Mesenchymal stem cell (in vitro differentiated cells and primary cell): ENCODE measurements around the gene ARHGEF3.
A peak's percentile ranks its signal among the peaks of the same experiment; 100 is the strongest.

Experiments
- DNase-seq: peaks from one replicate; pipeline ENCODE4 v3.0.0-alpha.2; 2013
- H2AFZ ChIP-seq: one replicate; pipeline ENCODE4 v1.6.1; 2013; ENCODE audit warnings: low read depth, mild to moderate bottlenecking, control low read depth, inconsistent platforms, low read length, moderate library complexity
- H2AK5ac ChIP-seq: 2 replicates; pipeline ENCODE4 v1.6.1; 2013; ENCODE audit warnings: low read length, moderate library complexity, mild to moderate bottlenecking, inconsistent platforms; ENCODE audit not compliant: severe bottlenecking
- H2BK120ac ChIP-seq: one replicate; pipeline ENCODE4 v1.6.1; 2013; ENCODE audit warnings: low read depth, mild to moderate bottlenecking, inconsistent platforms, low read length, moderate library complexity
- H2BK12ac ChIP-seq, 2 experiments: one replicate each; pipeline ENCODE4 v1.6.1; 2013; ENCODE audit warnings: inconsistent platforms in 2 of 2, low read length in 2 of 2, mild to moderate bottlenecking in 2 of 2, moderate library complexity in 2 of 2, control low read depth in 1 of 2
- H2BK15ac ChIP-seq: one replicate; pipeline ENCODE4 v1.6.1; 2013; ENCODE audit warnings: mild to moderate bottlenecking, low read depth, inconsistent platforms; ENCODE audit not compliant: poor library complexity, severe bottlenecking
- H2BK5ac ChIP-seq: 2 replicates; pipeline ENCODE4 v1.6.1; 2013; ENCODE audit warnings: low read depth, mild to moderate bottlenecking, low read length, control low read depth, inconsistent platforms; ENCODE audit not compliant: poor library complexity, severe bottlenecking
- H3K14ac ChIP-seq, 2 experiments: one replicate each; pipeline ENCODE4 v1.6.1; 2013; ENCODE audit warnings: inconsistent platforms in 2 of 2, low read length in 2 of 2, control low read depth in 1 of 2, mild to moderate bottlenecking in 1 of 2, moderate library complexity in 1 of 2
- H3K18ac ChIP-seq, 2 experiments: one replicate each; pipeline ENCODE4 v1.6.1; 2013; ENCODE audit warnings: inconsistent platforms in 2 of 2, low read length in 2 of 2, control low read depth in 1 of 2, low read depth in 1 of 2, mild to moderate bottlenecking in 1 of 2
- H3K23ac ChIP-seq, 2 experiments: one replicate each; pipeline ENCODE4 v1.6.1; 2013; ENCODE audit warnings: inconsistent platforms in 2 of 2, low read length in 2 of 2, mild to moderate bottlenecking in 2 of 2, moderate library complexity in 2 of 2, control low read depth in 1 of 2
- H3K27ac ChIP-seq: 2 replicates; pipeline ENCODE4 v1.5.1; 2013; ENCODE audit warnings: mild to moderate bottlenecking, moderate library complexity, low read length, control low read depth, inconsistent platforms; ENCODE audit not compliant: poor library complexity, severe bottlenecking
- H3K27me3 ChIP-seq, 2 experiments: 2 replicates each; pipeline versions ENCODE4 v1.6.1 to v1.7.0; 2013; ENCODE audit warnings: low read length in 2 of 2, mild to moderate bottlenecking in 2 of 2, moderate library complexity in 2 of 2, control low read depth in 1 of 2, inconsistent platforms in 1 of 2; ENCODE audit not compliant: control insufficient read depth in 1 of 2, insufficient read depth in 1 of 2
- H3K36me3 ChIP-seq, 2 experiments: 2 replicates each; pipeline versions ENCODE4 v1.6.1 to v1.7.0; 2013; ENCODE audit warnings: low read length in 2 of 2, control low read depth in 1 of 2, inconsistent platforms in 1 of 2, low read depth in 1 of 2, mild to moderate bottlenecking in 1 of 2; ENCODE audit not compliant: insufficient read depth in 2 of 2, control insufficient read depth in 1 of 2
- H3K4ac ChIP-seq, 2 experiments: one replicate each; pipeline ENCODE4 v1.6.1; 2013; ENCODE audit warnings: inconsistent platforms in 2 of 2, low read length in 2 of 2, mild to moderate bottlenecking in 2 of 2, moderate library complexity in 2 of 2, control low read depth in 1 of 2, low read depth in 1 of 2
- H3K4me1 ChIP-seq: 2 replicates; pipeline ENCODE4 v1.6.1; 2013; ENCODE audit warnings: low read depth, low read length, control low read depth; ENCODE audit not compliant: control insufficient read depth, insufficient read depth
- H3K4me2 ChIP-seq: 2 replicates; pipeline ENCODE4 v1.6.1; 2013; ENCODE audit warnings: low read length, mild to moderate bottlenecking, inconsistent platforms; ENCODE audit not compliant: poor library complexity, severe bottlenecking
- H3K4me3 ChIP-seq, 2 experiments: 2 replicates each; pipeline versions ENCODE4 v1.5.1 to v1.7.0; 2013; ENCODE audit warnings: low read length in 2 of 2, mild to moderate bottlenecking in 2 of 2, control low read depth in 1 of 2, low read depth in 1 of 2; ENCODE audit not compliant: insufficient read depth in 1 of 2
- H3K79me1 ChIP-seq: replicated peaks from 2 replicates; pipeline ENCODE4 v1.6.1; 2013; ENCODE audit warnings: mild to moderate bottlenecking, control low read depth, low read length, inconsistent platforms; ENCODE audit not compliant: poor library complexity, severe bottlenecking
- H3K9ac ChIP-seq: 2 replicates; pipeline ENCODE4 v1.7.0; 2013; ENCODE audit warnings: mild to moderate bottlenecking, low read length, moderate library complexity
- H3K9me3 ChIP-seq: 2 replicates; pipeline ENCODE4 v1.7.0; 2013; ENCODE audit warnings: mild to moderate bottlenecking, low read length; ENCODE audit not compliant: control insufficient read depth
- H4K8ac ChIP-seq: one replicate; pipeline ENCODE4 v1.6.1; 2013; ENCODE audit warnings: inconsistent platforms, mild to moderate bottlenecking, low read length, moderate library complexity
- H4K91ac ChIP-seq: one replicate; pipeline ENCODE4 v1.6.1; 2013; ENCODE audit warnings: mild to moderate bottlenecking, low read length, inconsistent platforms
- WGBS: methylation state at CpG from one replicate; pipeline ENCODE4 v1.1.7; 2013; ENCODE audit warnings: mixed read lengths; 5-methylcytosine and 5-hydroxymethylcytosine counted together

Gene ARHGEF3

GRCh38 chr3:56810577-56811545 lies 9.1 kb upstream of the ARHGEF3 start:
- Histone ChIP-seq H2AFZ (no peak overlapping the region), H3K14ac (no peak overlapping the region), H3K18ac (no peak overlapping the region), H2AK5ac (no peak overlapping the region), H3K36me3 (no peaks in the 10 kb centered on the region), H2BK12ac (no peak overlapping the region), H4K8ac (no peak overlapping the region), H3K23ac (no peak overlapping the region), H3K27ac (no peak overlapping the region), H3K4ac (no peak overlapping the region), H3K4me3 (no peak overlapping the region), H3K9me3 (no peaks in the 10 kb centered on the region), H2BK5ac (no peak overlapping the region), H3K27me3 (peaks cover 0 to 20% of the 10 kb centered on the region in 2 experiments), H3K4me1 (no peaks in the 10 kb centered on the region), H2BK15ac (no peak overlapping the region), H3K4me2 (no peak overlapping the region), H3K9ac (no peak overlapping the region), H4K91ac (no peak overlapping the region), H3K79me1 (no peaks in the 10 kb centered on the region), H2BK120ac (no peak overlapping the region)
- DNase-seq = no peak
- 82% methylated on average over 6 of the region's 6 CpGs for WGBS

GRCh38 chr3:56806407-56806806 lies 4.7 kb upstream of the ARHGEF3 start:
- Histone ChIP-seq H3K9me3 (no peaks in the 10 kb centered on the region), H2BK15ac (no peak overlapping the region), H3K18ac (no peak overlapping the region), H3K4ac (no peak overlapping the region), H2BK5ac (no peak overlapping the region), H3K14ac (no peak overlapping the region), H2BK12ac (no peak overlapping the region), H3K23ac (no peak overlapping the region), H4K91ac (no peak overlapping the region), H2BK120ac (no peak overlapping the region), H2AFZ (no peak overlapping the region), H3K4me3 (no peak overlapping the region), H2AK5ac (no peak overlapping the region), H3K9ac (no peak overlapping the region), H4K8ac (no peak overlapping the region), H3K36me3 (no peaks in the 10 kb centered on the region), H3K27ac (no peak overlapping the region), H3K4me2 (no peak overlapping the region), H3K27me3 (peaks cover 0 to 8% of the 10 kb centered on the region in 2 experiments), H3K4me1 (peaks cover 3% of the 10 kb centered on the region), H3K79me1 (no peaks in the 10 kb centered on the region)
- 93% methylated on average over 5 of the region's 5 CpGs for WGBS
- no peak for DNase-seq

- no peak for DNase-seq
- Histone ChIP-seq H3K4me2 (no peak overlapping the region), H2AFZ (no peak overlapping the region), H2BK15ac (no peak overlapping the region), H3K4ac (no peak overlapping the region), H3K27me3 (peaks cover 0 to 4% of the 10 kb centered on the region in 2 experiments), H3K4me3 (peak overlapping the region in 1 of 2 experiments; percentile 86), H3K4me1 (peaks cover 12% of the 10 kb centered on the region), H3K18ac (no peak overlapping the region), H3K23ac (no peak overlapping the region), H3K9me3 (no peaks in the 10 kb centered on the region), H2BK120ac (no peak overlapping the region), H4K91ac (no peak overlapping the region), H3K27ac (no peak overlapping the region), H3K9ac (peak overlapping the region; percentile 88), H2BK5ac (no peak overlapping the region), H3K36me3 (no peaks in the 10 kb centered on the region), H2AK5ac (no peak overlapping the region), H3K14ac (no peak overlapping the region), H3K79me1 (no peaks in the 10 kb centered on the region), H4K8ac (no peak overlapping the region), H2BK12ac (no peak overlapping the region)
- WGBS = no CpG with 5 or more reads among the region's 1 CpG
These were observed 1.0 kb upstream of the ARHGEF3 start for GRCh38 chr3:56802790-56803189.

- H3K4ac ChIP-seq = no peak overlapping the region
- H3K14ac ChIP-seq = no peak overlapping the region
- H3K23ac ChIP-seq = no peak overlapping the region
- H2BK120ac ChIP-seq = no peak overlapping the region
- H4K8ac ChIP-seq = no peak overlapping the region
- 61% methylated on average over 7 of the region's 8 CpGs for WGBS
- H2BK5ac ChIP-seq = no peak overlapping the region
- H3K4me1 ChIP-seq = peaks cover 12% of the 10 kb centered on the region
- H2AK5ac ChIP-seq = no peak overlapping the region
- peak overlapping the region in 1 of 2 experiments; percentile 8 for H3K18ac ChIP-seq
- H2AFZ ChIP-seq = no peak overlapping the region
- peak overlapping the region; percentile 95 for H3K4me2 ChIP-seq
- H2BK12ac ChIP-seq = no peak overlapping the region
- H3K4me3 ChIP-seq = peak overlapping the region in 1 of 2 experiments; percentile 86
- no peak overlapping the region for H3K27ac ChIP-seq
- no peak for DNase-seq
- H3K27me3 ChIP-seq = peaks cover 0 to 4% of the 10 kb centered on the region in 2 experiments
- H3K9ac ChIP-seq = peak overlapping the region; percentile 88
- no peaks in the 10 kb centered on the region for H3K79me1 ChIP-seq
- no peaks in the 10 kb centered on the region for H3K9me3 ChIP-seq
- H4K91ac ChIP-seq = no peak overlapping the region
- H3K36me3 ChIP-seq = no peaks in the 10 kb centered on the region
- no peak overlapping the region for H2BK15ac ChIP-seq
These were observed 613 bp upstream of the ARHGEF3 start for GRCh38 chr3:56802378-56802745.
